Left cardiac atrium (tissue), 4 donors: ENCODE results near the gene M6PR. TPM values are rescaled to one million over a fixed set of nuclear protein-coding genes. Genes with fewer than 3 reads are reported as not detected.
"Not testable (repeated sequence)": the region's sequence is repeated elsewhere in the genome, so short reads cannot be mapped to it uniquely, and the experiment has no call there.

Source experiments
- ATAC-seq, 2 donors: fragments of 200-7000 bp; cut with Tn5 transposase; one replicate each; pipeline ENCODE4 v1.9.1; 2020; ENCODE audit warnings: mild to moderate bottlenecking in 2 of 2, moderate library complexity in 2 of 2
- DNase-seq: peaks from one replicate; pipeline ENCODE4 v3.0.0-alpha.2; 2020
- intact Hi-C, 2 donors: fragments of 100-400 bp; cut with DNase I; formaldehyde crosslinking; loops; one replicate each; pipeline versions ENCODE4 v1.14.1 to v1.15.1; 2022 to 2023
- total RNA-seq, 2 donors: library from RNA; stranded (reverse); fragmentation: NEBNext Ultra II Directional; extraction: Animal tissue kit (Norgen Biotek cat#: 25700); gene quantifications; one replicate each; pipeline ENCODE4 v1.2.1, GENCODE V29; 2021
- donor health status: DM: no; HTN: yes; CAD: no.
- donor health status: DM: no; HTN: yes; CAD: no; lungs with severe emphysema.
- donor health status: DM: yes; HTN: yes; CAD: no.
- donor health status: Dilated cardiomyopathy.

The M6PR gene
- total RNA-seq, 2 donors from 2014 or later = 90.0 to 104 TPM

DNA sequence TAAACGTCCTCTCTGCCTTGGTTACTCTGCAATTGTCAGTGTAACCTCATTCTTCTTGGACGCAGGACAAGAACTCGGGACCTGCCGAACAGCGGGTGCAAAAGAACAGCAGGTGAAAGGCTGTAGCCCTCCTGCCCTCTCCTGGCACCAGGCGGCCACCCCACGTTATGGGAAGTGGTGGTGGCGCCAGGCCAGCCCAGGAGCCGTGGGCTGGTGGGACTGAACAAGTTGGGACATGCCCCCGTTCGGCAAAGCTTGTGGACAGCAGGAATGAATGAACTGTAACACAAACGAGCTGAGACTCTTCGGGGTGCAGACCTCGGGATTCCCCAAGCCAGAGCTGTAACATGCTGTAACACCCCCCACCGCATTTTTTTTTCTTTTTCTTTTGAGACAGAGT, 6.6 kb upstream of the M6PR start:
- intact Hi-C loops = loop anchor here in 1 of 2 donors (10.0 kb wide), 1 partner anchor 79 kb away; no protein-coding TSS in a partner anchor

DNA sequence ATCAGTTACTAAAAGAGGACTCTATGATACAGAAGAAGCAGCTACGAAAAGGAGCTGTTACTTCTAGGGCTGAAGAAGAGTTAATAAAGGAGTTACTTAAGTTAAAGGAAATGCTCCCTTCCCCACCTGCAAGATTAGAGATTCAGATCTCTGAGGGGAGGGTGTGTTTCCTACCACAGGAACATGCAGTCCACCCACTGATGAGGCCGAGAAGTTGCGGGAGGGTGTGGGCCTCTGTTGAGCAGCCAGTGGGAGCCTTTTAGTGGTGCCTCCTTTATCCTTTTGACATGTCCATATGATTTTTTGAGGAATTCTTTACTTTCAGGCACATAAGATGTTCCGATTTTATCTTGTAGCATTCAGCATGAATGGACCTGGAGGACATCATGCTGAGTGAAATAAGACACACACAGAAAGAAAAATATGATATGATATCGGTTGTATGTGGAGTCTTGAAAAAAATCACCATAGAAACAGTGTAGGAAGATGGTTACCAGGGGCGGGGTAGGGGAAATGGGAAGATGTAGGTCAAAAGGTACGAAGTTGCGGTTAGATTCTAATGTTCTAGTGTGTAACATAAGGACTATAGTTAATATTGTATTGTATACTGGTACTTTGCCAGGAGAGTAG, 4.4 kb upstream of the M6PR start:
- intact Hi-C loops = loop anchor here (5.0 to 10.0 kb wide), 2 partner anchors 81 to 83 kb away; no protein-coding TSS in a partner anchor
- DNase-seq = no peak
- ATAC-seq = no peak

More for the DNA sequence above, 6.6 kb upstream of the M6PR start:
- no peak for ATAC-seq
- DNase-seq = no peak

DNA sequence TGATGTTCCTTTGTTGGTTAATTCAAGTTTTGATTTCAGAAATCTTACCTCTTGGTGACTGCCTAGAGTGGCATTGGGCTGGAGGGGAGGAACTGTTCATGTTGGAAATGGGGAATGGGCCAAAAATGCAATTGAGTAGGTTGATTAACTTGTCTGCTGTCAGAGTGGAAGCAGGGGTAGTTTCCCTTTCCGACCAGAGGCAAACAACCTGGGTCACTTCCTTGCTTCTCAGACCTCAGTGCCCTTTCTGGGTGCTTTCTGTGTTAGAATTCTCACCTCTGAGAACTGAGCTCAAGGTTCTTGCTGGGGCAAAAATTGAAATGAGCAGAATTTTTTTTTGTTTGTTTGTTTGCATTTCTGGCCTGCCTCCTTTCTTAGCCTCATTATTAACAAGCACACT, 2.3 kb upstream of the M6PR start:
- no peak for ATAC-seq
- intact Hi-C loops = loop anchor here (5.0 to 10.0 kb wide), 2 partner anchors 83 to 86 kb away; no protein-coding TSS in a partner anchor
- no peak for DNase-seq

DNA sequence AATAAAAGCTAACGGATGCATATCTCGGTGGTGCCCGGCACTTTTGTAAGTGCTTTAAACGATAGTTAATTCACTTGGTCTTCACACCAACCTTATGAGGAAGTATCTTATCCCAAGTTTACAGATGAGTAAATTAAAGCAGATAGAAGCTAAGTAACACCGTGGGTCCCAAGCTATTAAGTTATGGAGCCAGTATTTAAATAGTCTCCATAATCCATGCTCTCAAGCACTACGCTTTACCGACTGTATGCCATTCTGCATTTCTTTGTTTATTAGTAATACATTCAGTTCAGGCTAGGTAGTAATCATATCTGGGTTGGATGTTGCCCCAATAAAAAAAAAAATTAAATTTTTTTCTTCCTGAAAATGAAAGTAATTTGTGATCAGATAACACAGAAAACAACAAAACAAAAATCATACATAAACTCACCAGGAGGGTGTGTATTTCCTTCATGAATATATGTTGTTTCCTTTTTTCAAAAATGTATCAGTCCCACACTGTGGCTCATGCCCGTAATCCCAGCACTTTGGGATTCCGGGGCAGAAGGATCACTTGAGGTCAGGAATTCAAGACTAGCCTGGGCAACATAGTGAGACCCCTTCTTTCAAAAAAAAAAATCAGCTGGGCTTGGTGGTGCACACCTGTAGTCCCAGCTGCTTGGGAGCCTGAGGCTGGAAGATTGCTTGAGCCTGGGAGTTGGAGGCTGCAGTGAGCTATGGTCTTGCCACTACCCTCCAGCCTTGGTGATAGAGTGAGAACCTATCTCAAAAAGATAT, 1.4 kb upstream of the M6PR start:
- ATAC-seq (no peak), DNase-seq (no peak)
- intact Hi-C loops = loop anchor here (5.0 to 10.0 kb wide), 2 partner anchors 84 to 86 kb away; no protein-coding TSS in a partner anchor

DNA sequence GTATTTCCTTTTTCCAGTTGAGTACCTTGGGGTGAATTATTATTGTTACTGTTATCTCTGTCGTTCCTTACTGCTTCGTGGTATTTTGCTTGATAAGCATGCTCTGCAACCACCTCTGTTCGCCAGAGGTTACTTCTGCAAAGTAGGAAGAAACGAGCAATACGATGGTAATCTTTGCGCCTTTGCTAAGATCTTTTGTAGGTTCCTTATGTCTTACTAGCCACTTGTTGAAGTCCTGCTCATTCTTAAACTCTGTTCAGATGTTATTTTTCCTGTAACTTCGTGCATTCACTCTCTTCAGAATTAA, 729 bp upstream of the M6PR start:
- intact Hi-C loops = loop anchor here (5.0 to 10.0 kb wide), 2 partner anchors 85 to 87 kb away; no protein-coding TSS in a partner anchor

DNA sequence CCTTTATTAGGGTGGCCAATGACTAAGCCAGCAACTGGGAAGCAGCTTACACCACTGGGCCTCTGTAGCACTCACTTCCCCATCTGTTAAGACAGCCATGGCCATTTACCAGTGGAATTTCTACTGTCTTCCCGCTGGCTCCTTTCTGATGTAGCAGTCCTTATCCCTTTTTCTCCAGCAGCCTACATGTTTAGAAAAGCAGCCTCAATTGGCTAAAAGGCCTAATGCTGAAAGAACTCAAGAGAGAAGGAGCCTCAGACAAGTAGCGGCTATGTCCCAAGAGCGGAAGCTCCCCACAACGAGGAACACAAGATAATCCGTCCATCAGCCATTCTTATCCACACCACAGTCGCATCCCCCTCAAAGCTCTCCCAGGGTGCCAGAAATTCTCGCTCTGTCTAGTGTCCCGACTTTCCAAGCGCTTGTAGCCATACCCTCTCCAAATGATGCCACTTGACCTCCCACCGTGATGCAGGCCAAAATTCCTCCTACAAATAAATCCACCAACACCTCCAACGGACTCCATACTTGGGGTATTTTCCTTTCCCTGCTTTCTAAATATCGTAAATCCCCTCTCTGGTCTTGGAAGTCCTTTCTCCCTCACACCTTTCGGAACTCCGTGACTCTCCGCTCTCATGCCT, 624 bp downstream of the M6PR start:
- DNase-seq (no peak), ATAC-seq (peak in 1 of 2 donors; percentile 2)
- intact Hi-C loops = no loop called here

More for the DNA sequence above, 729 bp upstream of the M6PR start:
- ATAC-seq (peak in 1 of 2 donors; percentile 3), DNase-seq (no peak)

DNA sequence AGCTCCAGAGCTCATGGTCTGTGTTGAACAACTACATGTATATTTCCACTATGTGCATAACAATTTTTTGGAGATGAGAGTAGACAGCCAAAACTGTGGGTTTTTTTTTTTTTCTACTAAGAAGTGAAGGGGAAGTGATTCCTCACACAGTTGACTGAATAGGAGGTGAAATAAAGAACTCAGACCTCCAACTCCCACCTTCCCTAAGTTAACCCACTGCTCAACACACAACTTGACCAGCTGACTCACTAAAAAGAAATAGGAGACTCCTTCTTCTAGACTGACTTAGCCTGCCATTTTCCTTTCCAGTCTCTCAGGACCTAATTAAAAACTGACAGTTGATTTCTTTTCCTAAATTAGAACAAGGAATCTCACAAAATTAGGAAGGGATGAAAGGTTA, 1.7 kb downstream of the M6PR start:
- intact Hi-C loops = no loop called here
- ATAC-seq = no peak

DNA sequence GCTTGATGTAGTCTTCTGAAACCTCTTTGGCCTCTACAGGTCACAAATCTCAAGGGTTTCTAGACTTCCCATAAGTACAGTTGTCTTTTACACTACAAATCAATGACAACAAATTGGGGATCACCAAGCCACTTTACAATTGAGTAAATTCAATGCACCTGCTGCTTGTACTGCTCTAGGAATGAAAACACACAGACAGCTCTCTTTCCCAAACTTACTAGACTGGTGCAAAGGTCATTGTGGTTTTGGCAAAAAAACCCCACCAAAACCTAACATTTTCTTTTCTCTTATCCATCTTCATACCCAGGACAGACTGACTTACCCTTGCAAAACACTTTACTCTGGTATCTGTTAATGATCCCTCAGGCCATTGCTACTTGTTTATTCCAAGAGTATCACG, 2.7 kb downstream of the M6PR start:
- DNase-seq (no peak), ATAC-seq (no peak)
- intact Hi-C loops = no loop called here

More for the DNA sequence above, 1.7 kb downstream of the M6PR start:
- no peak for DNase-seq

DNA sequence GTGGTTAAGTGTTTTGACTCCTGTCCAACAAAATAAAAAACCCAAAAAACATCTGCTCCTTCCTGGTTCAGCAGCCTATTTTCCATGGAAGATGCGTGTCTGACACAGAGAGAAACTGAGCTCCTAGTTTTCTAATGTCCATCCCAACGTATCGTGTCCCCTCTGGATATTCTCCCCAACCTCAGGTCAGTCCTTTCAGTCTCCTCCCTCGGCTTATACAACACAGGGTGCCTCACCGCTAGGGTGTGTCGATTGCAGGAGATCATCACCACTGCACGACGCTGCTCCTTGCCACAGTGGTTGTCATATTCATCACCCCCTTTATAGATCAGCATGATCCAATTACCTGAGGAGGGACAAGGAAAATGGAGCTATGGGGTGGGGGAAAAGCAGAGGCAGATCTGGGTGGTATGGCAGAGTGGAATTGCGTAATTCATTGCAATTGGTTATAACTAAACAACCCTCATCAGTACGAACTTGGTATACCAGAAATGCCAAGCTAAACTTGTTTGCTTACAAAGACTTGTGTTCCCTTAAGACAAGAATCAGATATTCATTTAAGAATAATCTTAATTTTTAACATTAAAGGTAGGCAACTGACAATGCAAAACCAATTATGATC, 5.8 kb downstream of the M6PR start:
- no peak for DNase-seq
- no peak for ATAC-seq
- intact Hi-C loops = no loop called here

DNA sequence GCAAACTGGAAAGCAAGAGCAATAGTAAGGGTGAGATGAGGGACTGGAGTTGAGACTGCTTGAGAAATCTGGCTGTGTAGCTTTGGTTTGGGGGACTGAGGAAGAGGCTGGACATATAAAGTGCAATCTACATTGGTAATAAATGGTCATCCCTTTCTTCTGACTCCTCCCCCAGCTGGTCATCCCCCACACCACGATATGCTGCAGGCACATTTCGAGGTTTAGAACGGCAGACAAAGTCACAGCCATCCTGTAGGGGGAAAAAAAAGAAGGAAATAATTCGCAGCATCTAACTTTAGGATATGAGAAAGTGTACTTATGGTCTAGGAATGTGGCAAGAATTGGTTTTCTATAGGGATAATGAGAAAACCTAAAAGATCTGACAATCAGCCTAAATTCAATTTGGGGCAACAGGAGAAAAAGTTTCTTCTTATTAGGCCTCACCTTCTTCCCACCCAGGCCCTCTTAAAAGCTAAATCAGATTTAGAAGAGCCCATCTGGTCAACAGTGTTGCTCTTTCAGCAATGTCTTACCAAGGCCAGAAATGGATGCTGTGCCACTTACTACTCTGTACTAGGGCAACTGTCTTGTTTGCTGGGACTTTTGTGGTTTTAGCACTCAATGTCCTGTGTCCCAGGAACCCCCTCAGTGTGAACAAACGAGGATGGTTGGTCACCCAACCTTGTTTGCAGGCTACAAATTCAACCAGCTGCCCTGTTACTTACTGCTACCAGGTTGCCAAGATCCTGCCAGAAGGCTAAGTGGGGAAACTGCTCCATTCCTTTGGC, 7.6 kb downstream of the M6PR start:
- DNase-seq (no peak), ATAC-seq (no peak)
- intact Hi-C loops = no loop called here

DNA sequence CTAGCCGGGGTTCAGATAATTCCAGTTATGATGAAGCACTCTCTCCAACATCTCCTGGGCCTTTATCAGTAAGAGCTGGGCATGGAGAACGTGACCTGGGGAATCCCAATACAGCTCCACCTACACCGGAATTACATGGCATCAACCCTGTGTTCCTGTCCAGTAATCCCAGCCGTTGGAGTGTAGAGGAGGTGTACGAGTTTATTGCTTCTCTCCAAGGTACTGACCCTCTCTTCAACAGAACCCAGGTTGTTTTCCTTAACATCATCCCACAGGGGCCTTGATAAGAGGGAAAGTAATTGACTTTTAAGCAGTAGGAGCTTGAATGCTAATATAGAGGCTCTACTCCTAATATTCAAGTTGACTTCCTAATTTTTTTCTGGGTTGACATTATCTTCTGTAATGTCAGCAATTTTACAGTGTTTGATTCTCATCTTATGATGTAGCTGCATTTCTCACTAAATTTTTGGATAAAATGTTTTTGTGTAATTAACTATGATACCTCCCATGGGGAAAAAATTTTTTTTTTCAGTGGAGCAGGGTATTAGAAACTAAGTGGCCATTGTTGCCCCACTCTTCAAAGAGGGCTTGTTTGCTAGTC, 11.5 kb downstream of the M6PR start:
- intact Hi-C loops, ATAC-seq, DNase-seq: not testable (repeated sequence)

DNA sequence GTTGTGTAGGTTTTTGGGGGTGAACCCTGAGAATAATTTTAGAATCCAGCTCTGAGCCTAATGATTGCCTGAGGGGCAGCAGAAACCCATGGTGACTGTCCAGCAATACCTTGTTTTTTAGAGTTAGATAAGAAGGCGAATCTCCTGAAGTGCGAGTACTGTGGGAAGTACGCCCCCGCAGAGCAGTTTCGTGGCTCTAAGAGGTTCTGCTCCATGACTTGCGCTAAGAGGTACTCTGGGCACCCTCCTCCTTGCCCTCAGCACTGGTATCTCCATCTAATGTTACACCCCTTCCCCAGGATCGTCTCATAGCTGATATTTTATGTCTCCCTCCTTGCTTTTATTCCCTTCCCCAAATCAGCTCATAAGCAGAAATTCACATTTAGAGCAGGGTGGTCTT, 12.7 kb downstream of the M6PR start:
- intact Hi-C loops = no loop called here
- no peak for ATAC-seq
- no peak for DNase-seq

DNA sequence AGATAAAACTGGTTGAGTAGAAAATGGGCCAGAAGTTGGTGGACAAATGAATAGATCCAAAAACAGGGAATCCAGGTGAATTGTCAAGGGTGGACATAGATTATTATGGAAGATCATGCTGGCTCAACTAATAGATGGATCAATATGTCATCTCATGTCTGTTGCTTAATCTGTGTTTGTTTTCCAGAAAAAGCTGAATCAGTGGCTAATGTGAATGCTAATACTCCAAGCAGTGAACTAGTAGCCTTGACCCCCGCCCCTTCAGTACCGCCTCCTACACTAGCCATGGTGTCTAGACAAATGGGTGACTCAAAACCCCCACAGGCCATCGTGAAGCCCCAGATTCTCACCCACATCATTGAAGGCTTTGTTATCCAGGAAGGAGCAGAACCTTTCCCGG, 15.4 kb downstream of the M6PR start:
- ATAC-seq, DNase-seq, intact Hi-C loops: not testable (repeated sequence)

DNA sequence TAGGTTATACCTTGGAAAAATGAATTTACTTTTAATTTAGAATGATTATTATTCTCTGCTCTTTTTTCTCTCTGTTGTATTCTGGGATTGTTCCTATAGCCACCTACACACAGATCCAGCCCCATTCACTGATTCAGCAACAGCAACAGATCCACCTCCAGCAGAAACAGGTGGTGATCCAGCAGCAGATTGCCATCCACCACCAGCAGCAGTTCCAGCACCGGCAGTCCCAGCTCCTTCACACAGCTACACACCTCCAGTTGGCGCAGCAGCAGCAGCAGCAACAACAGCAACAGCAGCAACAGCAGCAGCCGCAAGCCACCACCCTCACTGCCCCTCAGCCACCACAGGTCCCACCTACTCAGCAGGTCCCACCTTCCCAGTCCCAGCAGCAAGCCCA, 17.0 kb downstream of the M6PR start:
- intact Hi-C loops, ATAC-seq, DNase-seq: not testable (repeated sequence)

DNA sequence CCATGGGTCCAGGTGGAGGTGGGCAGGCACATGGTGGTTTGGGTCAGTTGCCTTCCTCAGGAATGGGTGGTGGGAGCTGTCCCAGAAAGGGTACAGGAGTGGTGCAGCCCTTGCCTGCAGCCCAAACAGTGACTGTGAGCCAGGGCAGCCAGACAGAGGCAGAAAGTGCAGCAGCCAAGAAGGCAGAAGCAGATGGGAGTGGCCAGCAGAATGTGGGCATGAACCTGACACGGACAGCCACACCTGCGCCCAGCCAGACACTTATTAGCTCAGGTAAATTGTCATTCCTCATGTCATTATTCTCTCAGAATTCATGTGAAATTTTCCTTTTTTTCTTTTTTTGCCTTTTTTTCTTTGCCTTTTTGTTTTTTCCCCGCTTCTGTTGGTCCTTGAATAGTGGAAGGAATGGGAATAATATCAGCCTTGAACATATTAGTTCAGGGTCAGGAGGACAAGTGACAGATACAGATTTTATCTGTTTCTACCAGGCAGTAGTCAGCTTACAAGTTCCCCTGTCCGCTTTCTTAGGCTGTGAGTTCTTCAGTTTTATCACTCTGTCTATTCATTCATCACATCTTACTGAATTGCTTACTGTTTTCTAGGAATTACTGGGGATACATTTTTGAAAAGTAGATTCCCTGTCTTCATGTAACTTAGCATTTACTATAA, 18.7 kb downstream of the M6PR start:
- DNase-seq, intact Hi-C loops, ATAC-seq: not testable (repeated sequence)

DNA sequence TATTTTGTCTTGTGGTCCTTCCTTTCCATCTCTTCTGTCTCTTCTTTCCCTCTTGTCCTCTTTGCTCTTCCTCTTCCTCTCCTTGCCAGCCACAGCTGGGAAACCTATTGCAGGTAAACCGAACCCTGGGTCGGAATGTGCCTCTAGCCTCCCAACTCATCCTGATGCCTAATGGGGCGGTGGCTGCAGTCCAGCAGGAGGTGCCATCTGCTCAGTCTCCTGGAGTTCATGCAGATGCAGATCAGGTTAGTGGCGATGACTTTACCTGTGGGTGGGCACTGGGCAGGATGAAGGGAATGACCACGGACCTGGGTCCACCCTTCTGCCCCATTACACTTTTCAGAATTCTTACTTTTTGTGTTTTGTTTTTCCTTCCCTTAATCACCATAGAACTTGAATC, 26.9 kb downstream of the M6PR start:
- intact Hi-C loops = no loop called here
- ATAC-seq = no peak

DNA sequence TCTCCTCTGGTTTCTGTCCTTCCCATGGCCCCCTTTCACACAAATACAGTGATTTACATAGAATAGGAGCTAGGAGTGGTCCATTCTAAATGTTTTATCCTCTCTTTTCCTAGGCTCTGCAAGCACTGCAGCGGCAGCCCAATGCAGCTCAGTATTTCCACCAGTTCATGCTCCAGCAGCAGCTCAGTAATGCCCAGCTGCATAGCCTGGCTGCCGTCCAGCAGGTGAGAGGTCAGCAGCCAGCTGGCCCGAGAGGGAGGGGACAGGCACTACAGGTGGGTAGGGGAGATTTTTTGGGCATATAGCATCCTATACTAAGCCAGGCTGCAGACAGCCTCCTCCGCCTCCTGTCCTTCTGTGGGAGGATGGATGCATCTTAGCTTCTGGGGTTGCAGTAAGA, 29.8 kb downstream of the M6PR start:
- ATAC-seq, intact Hi-C loops, DNase-seq: not testable (repeated sequence)

More for the DNA sequence above, 26.9 kb downstream of the M6PR start:
- no peak for DNase-seq

DNA sequence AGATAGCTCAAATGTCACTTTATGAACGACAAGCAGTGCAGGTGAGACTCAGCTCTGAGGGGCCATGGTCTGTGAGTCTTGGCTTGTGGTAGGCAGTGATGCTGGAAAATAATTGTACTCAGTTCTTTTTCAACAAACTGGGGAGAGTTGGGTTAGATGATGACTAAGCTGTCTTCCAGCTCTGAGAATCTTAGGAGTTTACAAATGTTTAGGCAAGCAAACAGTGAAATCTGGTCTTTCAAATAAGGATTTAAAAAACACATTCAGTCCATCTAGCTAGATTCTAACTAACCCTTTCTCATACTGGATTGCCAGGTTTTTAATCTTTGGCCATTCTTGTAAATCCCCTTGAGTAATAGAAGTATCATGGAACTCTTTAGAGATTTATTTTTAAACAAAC, 31.7 kb downstream of the M6PR start:
- intact Hi-C loops = no loop called here
- no peak for DNase-seq

More for the DNA sequence above, 31.7 kb downstream of the M6PR start:
- ATAC-seq = no peak
